ENCODE results near the gene VEZF1. TPM values are rescaled to one million over a fixed set of nuclear protein-coding genes. Genes with fewer than 3 reads are reported as not detected.

The VEZF1 gene

DNA sequence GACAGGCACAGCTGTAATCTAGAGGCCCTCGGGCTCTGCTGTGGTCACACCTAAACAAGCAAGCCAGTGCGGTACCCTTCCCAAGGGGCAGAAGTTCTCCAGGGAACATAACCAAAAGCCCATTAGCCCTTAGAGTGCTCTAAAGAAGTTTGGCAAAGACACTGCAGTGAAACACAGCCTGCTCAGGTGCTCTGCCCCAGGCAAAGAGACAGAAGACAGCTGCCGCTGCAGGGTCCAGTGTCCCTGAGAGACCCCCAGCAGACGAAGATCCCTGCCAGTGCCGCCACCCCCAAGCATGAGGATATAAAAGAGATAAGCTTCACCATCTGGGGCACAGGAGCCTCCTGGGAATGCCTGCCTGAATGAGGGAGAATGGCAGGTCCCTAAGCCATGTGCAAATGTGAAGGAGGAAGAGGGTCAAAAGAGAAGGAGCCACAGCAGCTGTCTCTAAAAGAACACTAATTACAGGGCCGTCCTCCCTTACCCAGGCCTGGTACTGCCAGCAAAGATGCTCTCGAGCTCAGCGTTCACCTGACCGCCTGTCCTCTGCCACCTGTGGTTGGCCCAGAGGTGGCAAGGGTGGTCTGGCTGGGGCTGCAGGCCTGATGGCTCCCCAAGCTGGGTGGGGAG is 62.6 kb downstream of the VEZF1 start:
- Histone ChIP-seq H2BK15ac (replicated peaks; ENCODE audit: low read depth) (no peak overlapping the region), H3K27ac (ENCODE audit: low read depth, low read length) (no peak overlapping the region)

GRCh38 chr17:57924677-57925076 is 63.4 kb downstream of the VEZF1 start:
- Histone ChIP-seq H3K4me3 (ENCODE audit: low read length) (no peak overlapping the region), H4K5ac (ENCODE audit: low read length) (no peak overlapping the region), H2BK120ac (ENCODE audit: low read depth, low read length) (no peak overlapping the region), H3K23ac (ENCODE audit: low read length) (no peak overlapping the region), H2AK5ac (ENCODE audit: low read length) (no peak overlapping the region), H3K18ac (ENCODE audit: low read length) (no peak overlapping the region), H3K9ac (ENCODE audit: low read length) (no peak overlapping the region), H4K8ac (ENCODE audit: low read depth, low read length) (no peak overlapping the region), H3K79me2 (ENCODE audit: control insufficient read depth, insufficient read depth, low read length) (no peaks in the 10 kb centered on the region), H3K27ac (ENCODE audit: low read depth, low read length) (no peak overlapping the region), H3K36me3 (ENCODE audit: control insufficient read depth, insufficient read depth, low read length) (no peaks in the 10 kb centered on the region), H3K56ac (ENCODE audit: low read length) (no peak overlapping the region), H2BK15ac (replicated peaks; ENCODE audit: low read depth) (no peak overlapping the region), H3K79me1 (ENCODE audit: low read length) (peaks cover 2% of the 10 kb centered on the region), H3K4me2 (ENCODE audit: low read length) (no peak overlapping the region), H2BK5ac (ENCODE audit: low read length) (no peak overlapping the region), H3K27me3 (ENCODE audit: insufficient read depth, low read length, poor library complexity) (no peaks in the 10 kb centered on the region), H3K4me1 (ENCODE audit: control insufficient read depth, low read depth, low read length) (peaks cover 7% of the 10 kb centered on the region), H3K4ac (ENCODE audit: low read depth, low read length) (no peak overlapping the region)
- no peak for DNase-seq
- WGBS (ENCODE audit: extremely low coverage, insufficient coverage, low lambda C conversion rate): no CpG with 5 or more reads among the region's 4 CpGs

More for the DNA sequence above, 62.6 kb downstream of the VEZF1 start:
- Histone ChIP-seq H3K36me3 (ENCODE audit: control insufficient read depth, insufficient read depth, low read length) (no peaks in the 10 kb centered on the region), H3K4me3 (ENCODE audit: low read length) (no peak overlapping the region), H4K8ac (ENCODE audit: low read depth, low read length) (no peak overlapping the region), H3K79me2 (ENCODE audit: control insufficient read depth, insufficient read depth, low read length) (no peaks in the 10 kb centered on the region), H3K18ac (ENCODE audit: low read length) (no peak overlapping the region), H3K56ac (ENCODE audit: low read length) (peak overlapping the region; percentile 59), H2AK5ac (ENCODE audit: low read length) (no peak overlapping the region), H3K23ac (ENCODE audit: low read length) (no peak overlapping the region), H2BK5ac (ENCODE audit: low read length) (no peak overlapping the region), H3K79me1 (ENCODE audit: low read length) (peaks cover 2% of the 10 kb centered on the region), H3K4me2 (ENCODE audit: low read length) (no peak overlapping the region), H3K4ac (ENCODE audit: low read depth, low read length) (no peak overlapping the region), H3K4me1 (ENCODE audit: control insufficient read depth, low read depth, low read length) (peaks cover 11% of the 10 kb centered on the region), H3K27me3 (ENCODE audit: insufficient read depth, low read length, poor library complexity) (no peaks in the 10 kb centered on the region), H2BK120ac (ENCODE audit: low read depth, low read length) (no peak overlapping the region), H3K9ac (ENCODE audit: low read length) (no peak overlapping the region), H4K5ac (ENCODE audit: low read length) (no peak overlapping the region)
- no peak for DNase-seq
- WGBS (ENCODE audit: extremely low coverage, insufficient coverage, low lambda C conversion rate): no CpG with 5 or more reads among the region's 9 CpGs

Small RNA genes within 50 kb of the gene (small RNA-seq; reads per million reads assigned to genes)
- gene AC015813.4 (ENCODE audit: insufficient read depth): not detected

Measured in mesendoderm (in vitro differentiated cells).